HepG2 (cell line): ENCODE results near the gene SWI5. TPM values are rescaled to one million over a fixed set of nuclear protein-coding genes. Genes with fewer than 3 reads are reported as not detected.

Source experiments
- ATF1 ChIP-seq: IDR thresholded peaks from 2 replicates; pipeline ENCODE4 v1.6.1; 2016; ENCODE audit warnings: mild to moderate bottlenecking, control low read depth
- ATRX ChIP-seq: sonication (generic); formaldehyde crosslinking; IDR thresholded peaks from 2 replicates; pipeline ENCODE4 v1.4.0; 2020; ENCODE audit warnings: missing genetic modification reagents, borderline replicate concordance
- BCL6 ChIP-seq: IDR thresholded peaks from 2 replicates; pipeline ENCODE4 v1.6.1; 2016; ENCODE audit warnings: missing genetic modification reagents, missing compliant biosample characterization
- CSRNP1 ChIP-seq: sonication (generic); formaldehyde crosslinking; IDR thresholded peaks from 2 replicates; pipeline ENCODE4 v1.8.1; 2023; ENCODE audit warnings: mild to moderate bottlenecking, missing genetic modification reagents
- ERF ChIP-seq: IDR thresholded peaks from 2 replicates; pipeline ENCODE4 v1.6.1; 2018; ENCODE audit warnings: missing biosample characterization, missing genetic modification reagents
- MAFG ChIP-seq: sonication (generic); formaldehyde crosslinking; IDR thresholded peaks from 2 replicates; pipeline ENCODE4 v1.5.1; 2020; ENCODE audit warnings: mild to moderate bottlenecking, missing genetic modification reagents
- MLXIP ChIP-seq: sonication (generic); formaldehyde crosslinking; IDR thresholded peaks from 2 replicates; pipeline ENCODE4 v1.9.0; 2021; ENCODE audit warnings: missing genetic modification reagents, borderline replicate concordance
- NR1H2 ChIP-seq: sonication (generic); formaldehyde crosslinking; IDR thresholded peaks from 2 replicates; pipeline ENCODE4 v1.8.1; 2022; ENCODE audit warnings: low read depth, missing genetic modification reagents, borderline replicate concordance
- POLR2A ChIP-seq, 2 experiments: IDR thresholded peaks; 2 replicates each; pipeline ENCODE4 v1.6.1; 2011; ENCODE audit warnings: low read depth in 2 of 2, low read length in 2 of 2, mild to moderate bottlenecking in 1 of 2, moderate library complexity in 1 of 2; ENCODE audit not compliant: insufficient read depth in 1 of 2
- POLR2G ChIP-seq: fragments of 200-400 bp; formaldehyde crosslinking; IDR thresholded peaks from 2 replicates; pipeline ENCODE4 v1.6.1; 2018; ENCODE audit warnings: mild to moderate bottlenecking, low read depth, low read length, moderate library complexity
- SIN3A ChIP-seq: IDR thresholded peaks from 2 replicates; pipeline ENCODE4 v1.6.1; 2011; ENCODE audit warnings: low read depth, mild to moderate bottlenecking, control low read depth, low read length, borderline replicate concordance
- SNRNP70 ChIP-seq: fragments of 200-400 bp; formaldehyde crosslinking; IDR thresholded peaks from 2 replicates; pipeline ENCODE4 v1.6.1; 2017; ENCODE audit warnings: mild to moderate bottlenecking, low read depth, low read length, moderate library complexity
- ZBTB39 ChIP-seq: sonication (generic); formaldehyde crosslinking; IDR thresholded peaks from 2 replicates; pipeline ENCODE4 v1.5.0; 2020; ENCODE audit warnings: missing genetic modification reagents
- ZHX1 ChIP-seq: sonication (generic); formaldehyde crosslinking; IDR thresholded peaks from 2 replicates; pipeline ENCODE4 v1.8.1; 2022; ENCODE audit warnings: low read depth, mild to moderate bottlenecking, missing genetic modification reagents
- ZIK1 ChIP-seq: sonication (generic); formaldehyde crosslinking; IDR thresholded peaks from 2 replicates; pipeline ENCODE4 v1.5.0; 2020; ENCODE audit warnings: mild to moderate bottlenecking, low read depth, missing genetic modification reagents, borderline replicate concordance
- ZNF232 ChIP-seq: sonication (generic); formaldehyde crosslinking; IDR thresholded peaks from 2 replicates; pipeline ENCODE4 v1.4.0; 2020; ENCODE audit warnings: missing genetic modification reagents, borderline replicate concordance
- ZNF33A ChIP-seq: sonication (generic); formaldehyde crosslinking; IDR thresholded peaks from 2 replicates; pipeline ENCODE4 v1.5.1; 2020; ENCODE audit warnings: missing genetic modification reagents, mild to moderate bottlenecking, moderate library complexity, borderline replicate concordance
- ZNF766 ChIP-seq: sonication (generic); formaldehyde crosslinking; IDR thresholded peaks from 2 replicates; pipeline ENCODE4 v1.5.0; 2020; ENCODE audit warnings: missing genetic modification reagents, borderline replicate concordance
- ZNF83 ChIP-seq: sonication (generic); formaldehyde crosslinking; IDR thresholded peaks from 2 replicates; pipeline ENCODE4 v1.4.0; 2020; ENCODE audit warnings: missing genetic modification reagents, mild to moderate bottlenecking, borderline replicate concordance
- polyA plus RNA-seq, 8 experiments: library from polyadenylated mRNA; depleted of rRNA in 3 of 8; stranded (reverse) in 7 of 8; unstranded in 1 of 8; fragments of >200 nt; fragmentation: Illumina TruSeq in 4 of 8; extraction: Trizol in 4 of 8; gene quantifications; 2 replicates each; pipeline versions ENCODE4 v1.2.1 to v1.2.3, GENCODE V29; 2011 to 2016; ENCODE audit warnings: low read depth in 4 of 8, missing spikeins in 1 of 8, mixed read lengths in 1 of 8; ENCODE audit not compliant: insufficient read depth in 1 of 8
- total RNA-seq, 5 experiments: library from RNA; depleted of rRNA; stranded (reverse); fragments of >200 nt; fragmentation: Illumina TruSeq; extraction: Trizol; gene quantifications; 2 replicates each; pipeline ENCODE4 v1.2.3, GENCODE V29; 2016; ENCODE audit warnings: low read depth in 1 of 5

Gene SWI5
- total and polyA plus RNA-seq, 2 of the 13 experiments (the other 11 are each of a cell fraction or from before 2014, with no cell fraction given): 39.2 to 41.0 TPM

GRCh38 chr9:128275198-128276007, 673 bp upstream of the SWI5 start, which contains the start of gene GOLGA2 (continued):
- TF ChIP-seq MLXIP (CRISPR knock-in tag): no peak
- TF ChIP-seq ZIK1 (CRISPR knock-in tag): no peak
- TF ChIP-seq MAFG (CRISPR knock-in tag): 0 out of 2 replicates have a peak, but pooled peaks have one; percentile 22
- peak; percentile 13; the same call in 1 of the 2 replicates for TF ChIP-seq SIN3A
- 0 out of 2 replicates have a peak, but pooled peaks have one; percentile 16 for TF ChIP-seq ZNF83 (CRISPR knock-in tag)
- TF ChIP-seq ZBTB39 (CRISPR knock-in tag): 0 out of 2 replicates have a peak, but pooled peaks have one; percentile 33
- 0 out of 2 replicates have a peak, but pooled peaks have one; percentile 7 for TF ChIP-seq POLR2G
- no peak for TF ChIP-seq BCL6 (CRISPR knock-in tag)
- peak; percentile 77; the same call in 1 of the 2 replicates for TF ChIP-seq ATF1 (CRISPR knock-in tag)
- no peak for TF ChIP-seq ZNF232 (CRISPR knock-in tag)
- no peak for TF ChIP-seq SNRNP70
- TF ChIP-seq POLR2A (IDR thresholded peaks at IDR 0.05; ENCODE audit: insufficient read depth in 1 of 2, low read depth in 2 of 2, low read length in 2 of 2): 0 out of 4 replicates have a peak, but pooled peaks of 1 of the 2 experiments have one; percentile 4
- TF ChIP-seq NR1H2 (CRISPR knock-in tag): no peak
- no peak for TF ChIP-seq ERF (CRISPR knock-in tag)
- 0 out of 2 replicates have a peak, but pooled peaks have one; percentile 1 for TF ChIP-seq ZNF33A
- peak; percentile 46; the same call in 1 of the 2 replicates for TF ChIP-seq CSRNP1 (CRISPR knock-in tag)
- no peak for TF ChIP-seq ATRX
- 0 out of 2 replicates have a peak, but pooled peaks have one; percentile 49 for TF ChIP-seq ZNF766 (CRISPR knock-in tag)
- TF ChIP-seq ZHX1 (CRISPR knock-in tag): 0 out of 2 replicates have a peak, but pooled peaks have one; percentile 59
